Left cardiac atrium (tissue), 4 donors: ENCODE measurements around the gene OR13C9. TPM values are rescaled to one million over a fixed set of nuclear protein-coding genes. Genes with fewer than 3 reads are reported as not detected.

ENCODE experiments used
- ATAC-seq, 2 donors: fragments of 200-7000 bp; cut with Tn5 transposase; one replicate each; pipeline ENCODE4 v1.9.1; 2020; ENCODE audit warnings: mild to moderate bottlenecking in 2 of 2, moderate library complexity in 2 of 2
- DNase-seq: peaks from one replicate; pipeline ENCODE4 v3.0.0-alpha.2; 2020
- intact Hi-C, 2 donors: fragments of 100-400 bp; cut with DNase I; formaldehyde crosslinking; loops; one replicate each; pipeline versions ENCODE4 v1.14.1 to v1.15.1; 2022 to 2023
- total RNA-seq, 2 donors: library from RNA; stranded (reverse); fragmentation: NEBNext Ultra II Directional; extraction: Animal tissue kit (Norgen Biotek cat#: 25700); gene quantifications; one replicate each; pipeline ENCODE4 v1.2.1, GENCODE V29; 2021
- donor health status: DM: no; HTN: yes; CAD: no.
- donor health status: DM: no; HTN: yes; CAD: no; lungs with severe emphysema.
- donor health status: DM: yes; HTN: yes; CAD: no.
- donor health status: Dilated cardiomyopathy.

OR13C9 gene
- total RNA-seq, 2 donors from 2014 or later: not detected

- intact Hi-C loops: no loop called here
- DNase-seq: no peak
- ATAC-seq: no peak
These were observed 49.1 kb downstream of the OR13C9 start, which contains the start of gene OR13C8 for GRCh38 chr9:104568868-104569267. Gene OR13C8 (plus strand): TSS chr9:104569168. CDS start chr9:104569168, 0 bp downstream.

Other genes with a start within 250 kb of the OR13C9 start
- not detected for gene OR13F1, start 113.9 kb downstream of the OR13C9 start, total RNA-seq
- gene OR13C4, start 91.0 kb downstream of the OR13C9 start, total RNA-seq: not detected
- not detected for gene OR13C3, start 81.3 kb downstream of the OR13C9 start, total RNA-seq
- gene OR13C8, start 49.0 kb downstream of the OR13C9 start, total RNA-seq: not detected
- gene OR13C5, start 18.8 kb downstream of the OR13C9 start, total RNA-seq: not detected
- gene OR13C2, start 12.6 kb downstream of the OR13C9 start, total RNA-seq: not detected
- gene OR13D1, start 76.3 kb upstream of the OR13C9 start, total RNA-seq: not detected
- 10 to 100 TPM; 15.4 to 20.3 TPM for gene NIPSNAP3A, start 129.5 kb upstream of the OR13C9 start, total RNA-seq
- 10 to 100 TPM; 15.0 to 15.5 TPM for gene NIPSNAP3B, start 145.9 kb upstream of the OR13C9 start, total RNA-seq